Measurements from ENCODE around the gene POLG2. TPM values are rescaled to one million over a fixed set of nuclear protein-coding genes. Genes with fewer than 3 reads are reported as not detected.
A peak's percentile ranks its signal among the peaks of the same experiment; 100 is the strongest.

Gene POLG2
- total and polyA plus RNA-seq, 2 experiments from 2014 or later: 17.0 to 22.2 TPM

DNA sequence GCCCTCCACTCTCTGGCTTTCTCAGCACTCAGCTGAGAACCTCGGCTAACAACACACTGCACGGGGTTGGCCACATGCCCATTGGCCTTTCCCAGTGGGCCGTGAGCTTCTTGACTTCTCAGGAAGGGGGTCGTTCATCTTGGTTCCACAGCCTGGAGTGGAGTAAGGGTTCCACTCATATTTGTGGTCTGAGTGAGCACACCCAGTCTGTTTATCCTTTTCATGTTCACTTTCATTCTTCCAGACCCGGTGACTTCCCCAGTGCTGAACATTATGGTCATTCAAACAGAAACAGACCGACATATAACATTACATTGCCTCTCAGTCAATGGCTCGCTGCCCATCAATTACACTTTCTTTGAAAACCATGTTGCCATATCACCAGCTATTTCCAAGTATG, 39.7 kb downstream of the POLG2 start:
- H3K9me3 ChIP-seq (ENCODE audit: low read depth): no peaks in the 10 kb centered on the region
- no peaks in the 10 kb centered on the region for H3K27me3 ChIP-seq
- TF ChIP-seq CTCF (IDR thresholded peaks at IDR 0.05; ENCODE audit: low read depth, low read length): no peak
- no peak overlapping the region for H3K4me3 ChIP-seq
- DNase-seq (ENCODE audit: low read depth in 1 of 2, low spot score in 1 of 2): peak in 1 of 2 donors; percentile 39
- no peaks in the 10 kb centered on the region for H3K4me1 ChIP-seq (ENCODE audit: low read depth)
- no peak overlapping the region for H3K27ac ChIP-seq
- H3K36me3 ChIP-seq: no peaks in the 10 kb centered on the region

DNA sequence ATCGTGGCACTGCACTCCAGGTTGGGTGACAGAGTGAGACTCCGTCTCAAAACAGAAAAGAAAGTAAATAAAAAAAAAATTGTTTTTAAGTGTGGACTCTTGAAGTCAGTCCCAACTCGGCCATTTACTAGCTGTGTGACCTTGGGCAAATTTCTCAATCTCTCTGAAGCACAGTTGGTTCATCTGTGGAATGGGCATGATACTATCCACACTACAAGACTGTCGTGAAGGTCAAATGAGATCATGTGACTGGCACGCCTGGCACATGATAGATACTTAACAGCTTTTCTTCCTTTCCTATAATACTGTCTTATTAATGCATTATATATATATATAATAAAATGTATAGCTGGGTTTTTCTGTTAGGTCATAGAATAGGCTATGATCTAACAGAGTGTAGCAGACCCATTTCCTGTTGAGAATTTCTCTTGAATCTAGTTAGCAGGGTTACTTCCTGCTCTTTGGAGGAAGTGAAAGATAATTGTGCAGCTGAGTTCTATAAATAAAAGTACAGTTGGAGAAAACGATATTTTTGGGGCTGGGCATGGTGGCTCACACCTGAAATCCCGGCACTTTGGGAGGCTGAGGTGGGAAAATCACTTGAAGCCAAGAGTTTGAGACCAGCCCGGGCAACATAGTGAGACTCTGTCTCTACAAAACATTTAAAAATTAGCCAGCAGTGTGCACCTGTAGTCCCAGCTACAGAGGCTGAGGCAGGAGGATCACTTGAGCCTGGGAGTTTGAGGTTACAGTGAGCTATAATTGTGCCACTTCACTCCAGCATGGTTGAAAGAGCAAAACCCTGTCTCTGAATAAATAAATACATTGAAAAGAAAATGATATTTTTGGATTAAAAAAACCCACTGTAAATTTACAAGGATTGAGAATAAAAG, 40.6 kb downstream of the POLG2 start:
- no peak overlapping the region for H3K27ac ChIP-seq
- no peak for TF ChIP-seq CTCF (IDR thresholded peaks at IDR 0.05; ENCODE audit: low read depth, low read length)
- DNase-seq (ENCODE audit: low read depth in 1 of 2, low spot score in 1 of 2): no peak
- H3K9me3 ChIP-seq (ENCODE audit: low read depth): no peaks in the 10 kb centered on the region
- H3K36me3 ChIP-seq: no peaks in the 10 kb centered on the region
- H3K4me1 ChIP-seq (ENCODE audit: low read depth): no peaks in the 10 kb centered on the region
- H3K4me3 ChIP-seq: no peak overlapping the region
- no peaks in the 10 kb centered on the region for H3K27me3 ChIP-seq

DNA sequence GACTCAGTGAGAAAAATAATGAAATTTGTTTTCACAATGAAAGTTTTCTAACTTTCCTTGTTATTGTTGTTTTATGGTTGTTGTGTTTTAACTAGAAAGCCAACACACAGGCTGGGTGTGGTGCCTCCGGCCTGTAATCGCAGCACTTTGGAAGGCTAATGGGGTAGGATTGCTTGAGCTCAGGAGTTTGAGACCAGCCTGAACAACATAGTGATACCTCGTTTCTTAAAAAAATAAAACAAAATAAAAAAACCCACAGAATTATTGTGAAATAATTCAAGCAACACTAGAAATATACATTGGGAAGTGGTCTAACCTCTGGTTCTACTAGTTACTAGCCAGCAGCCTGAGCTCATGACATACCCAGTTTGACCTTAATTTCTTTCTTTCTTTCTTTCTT, 47.3 kb downstream of the POLG2 start:
- Histone ChIP-seq H3K4me3 (no peak overlapping the region), H3K4me1 (ENCODE audit: low read depth) (no peaks in the 10 kb centered on the region), H3K27ac (no peak overlapping the region), H3K9me3 (ENCODE audit: low read depth) (no peaks in the 10 kb centered on the region), H3K27me3 (no peaks in the 10 kb centered on the region), H3K36me3 (no peaks in the 10 kb centered on the region)
- peak in 1 of 2 donors; percentile 45 for DNase-seq (ENCODE audit: low read depth in 1 of 2, low spot score in 1 of 2)
- no peak for TF ChIP-seq CTCF (IDR thresholded peaks at IDR 0.05; ENCODE audit: low read depth, low read length)

GRCh38 chr17:64448665-64449512, 48.0 kb downstream of the POLG2 start, which contains the start of gene MILR1:
Gene MILR1 (plus strand): TSS chr17:64449115. CDS start chr17:64449169, 54 bp downstream.
- H3K9me3 ChIP-seq (ENCODE audit: low read depth): no peaks in the 10 kb centered on the region
- no peaks in the 10 kb centered on the region for H3K27me3 ChIP-seq
- no peaks in the 10 kb centered on the region for H3K36me3 ChIP-seq
- H3K4me1 ChIP-seq (ENCODE audit: low read depth): no peaks in the 10 kb centered on the region
- TF ChIP-seq CTCF (IDR thresholded peaks at IDR 0.05; ENCODE audit: low read depth, low read length): no peak
- peak in 1 of 2 donors; percentile 97 for DNase-seq (ENCODE audit: low read depth in 1 of 2, low spot score in 1 of 2)
- no peak within 1 kb of the TSS for H3K27ac ChIP-seq
- H3K4me3 ChIP-seq: no peak within 1 kb of the TSS

DNA sequence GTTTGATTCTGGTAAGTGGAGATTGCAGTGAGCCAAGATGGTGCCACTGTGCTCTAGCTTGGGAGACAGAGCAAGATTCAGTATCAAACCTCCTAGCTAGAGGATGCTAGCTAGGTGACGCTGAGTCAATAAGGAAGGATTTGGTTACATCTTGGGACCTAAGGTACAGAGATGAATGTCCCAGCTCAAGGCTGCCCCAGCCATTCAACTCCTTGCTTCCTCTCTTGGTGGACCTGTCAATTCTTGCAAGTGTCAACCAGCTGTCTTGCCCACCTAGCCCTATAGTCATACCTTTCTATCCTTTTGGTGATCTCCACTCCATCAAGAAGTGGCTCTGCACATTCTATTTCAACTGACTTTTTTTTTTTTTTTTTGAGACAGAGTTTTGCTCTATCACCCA, 49.3 kb downstream of the POLG2 start:
- TF ChIP-seq CTCF (IDR thresholded peaks at IDR 0.05; ENCODE audit: low read depth, low read length): no peak

More for the DNA sequence above, 49.3 kb downstream of the POLG2 start:
- H3K27ac ChIP-seq: no peak overlapping the region
- H3K36me3 ChIP-seq: no peaks in the 10 kb centered on the region
- no peak overlapping the region for H3K4me3 ChIP-seq
- no peak for DNase-seq (ENCODE audit: low read depth in 1 of 2, low spot score in 1 of 2)
- H3K9me3 ChIP-seq (ENCODE audit: low read depth): no peaks in the 10 kb centered on the region
- no peaks in the 10 kb centered on the region for H3K4me1 ChIP-seq (ENCODE audit: low read depth)
- no peaks in the 10 kb centered on the region for H3K27me3 ChIP-seq

All from cardiac muscle cell (in vitro differentiated cells and primary cell).